SK-N-SH treated with all-trans-retinoic acid at 6 μM for 48 hours (cell line): ENCODE measurements around the gene PEX13.

Experiments
- GLIS3 ChIP-seq: fragments of 250-450 bp; sonication (Bioruptor Pico); IDR thresholded peaks from 2 replicates; pipeline ENCODE4 v1.5.0; 2020; ENCODE audit warnings: mild to moderate bottlenecking, moderate library complexity
- ISL1 ChIP-seq: fragments of 250-450 bp; sonication (Bioruptor Pico); IDR thresholded peaks from 2 replicates; pipeline ENCODE4 v2.1.2; 2022; ENCODE audit warnings: mild to moderate bottlenecking, moderate library complexity
- PATZ1 ChIP-seq: fragments of 250-450 bp; sonication (Bioruptor Pico); IDR thresholded peaks from 2 replicates; pipeline ENCODE4 v1.8.0; 2020; ENCODE audit warnings: mild to moderate bottlenecking, moderate library complexity, borderline replicate concordance
- POU6F1 ChIP-seq: fragments of 250-450 bp; sonication (Bioruptor Pico); IDR thresholded peaks from 2 replicates; pipeline ENCODE4 v1.8.0; 2021; ENCODE audit warnings: low read depth, mild to moderate bottlenecking, moderate library complexity, borderline replicate concordance
- TCF4 ChIP-seq: fragments of 250-450 bp; sonication (Bioruptor Pico); IDR thresholded peaks from 2 replicates; pipeline ENCODE4 v1.8.0; 2021; ENCODE audit warnings: mild to moderate bottlenecking, moderate library complexity, borderline replicate concordance
- TSHZ2 ChIP-seq: fragments of 250-450 bp; sonication (Bioruptor Pico); IDR thresholded peaks from 2 replicates; pipeline ENCODE4 v1.5.0; 2020; ENCODE audit warnings: mild to moderate bottlenecking, moderate library complexity
- ZNF70 ChIP-seq: fragments of 450-650 bp; formaldehyde crosslinking; IDR thresholded peaks from 2 replicates; pipeline ENCODE4 v1.5.0; 2020; ENCODE audit warnings: mild to moderate bottlenecking, moderate library complexity

GRCh38 chr2:61042807-61043206 lies 25.3 kb downstream of the PEX13 start:
- TF ChIP-seq GLIS3 (CRISPR knock-in tag) (no peak), POU6F1 (CRISPR knock-in tag) (no peak), ZNF70 (no peak), TSHZ2 (CRISPR knock-in tag) (no peak), ISL1 (CRISPR knock-in tag) (no peak), PATZ1 (CRISPR knock-in tag) (no peak), TCF4 (CRISPR knock-in tag) (no peak)
